IPS-18c (cell line): ENCODE data around the gene ARL15.

Experiments used
- H3K4me3 ChIP-seq: 2 replicates; pipeline ENCODE4 v1.7.0; 2013; ENCODE audit warnings: low read depth, mild to moderate bottlenecking, low read length, moderate library complexity; ENCODE audit not compliant: insufficient read depth
- H3K9me3 ChIP-seq: one replicate; pipeline ENCODE4 v1.6.1; 2013; ENCODE audit warnings: mild to moderate bottlenecking, low read length, moderate library complexity; ENCODE audit not compliant: control insufficient read depth, insufficient read depth

ARL15 gene

GRCh38 chr5:54229041-54229780 is 81.2 kb downstream of the ARL15 start:
- H3K4me3 ChIP-seq: no peak overlapping the region
- H3K9me3 ChIP-seq: no peaks in the 10 kb centered on the region

DNA sequence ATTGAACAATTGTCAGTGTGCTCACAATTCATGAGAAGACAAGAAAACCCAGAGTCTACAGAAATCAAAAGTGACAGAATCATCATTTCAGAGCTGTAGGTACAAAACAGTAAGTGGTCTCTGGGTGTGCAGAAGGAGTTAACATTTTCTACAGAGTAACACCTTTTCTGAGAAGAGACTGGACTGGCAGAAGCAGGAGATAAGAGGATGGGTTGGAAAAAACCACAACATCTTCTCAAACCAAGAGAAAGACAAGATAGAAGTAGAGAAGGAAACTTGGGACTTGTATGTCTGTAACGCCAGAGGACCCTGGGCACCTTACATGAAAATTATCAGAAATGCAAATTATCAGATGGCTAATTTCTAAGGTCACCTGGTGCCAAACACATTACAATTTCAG is 82.6 kb downstream of the ARL15 start:
- Histone ChIP-seq H3K9me3 (no peaks in the 10 kb centered on the region), H3K4me3 (no peak overlapping the region)

- Histone ChIP-seq H3K4me3 (no peak overlapping the region), H3K9me3 (no peaks in the 10 kb centered on the region)
Observed at GRCh38 chr5:54227109-54227508, 83.3 kb downstream of the ARL15 start.

GRCh38 chr5:54226215-54226614 is 84.2 kb downstream of the ARL15 start:
- no peak overlapping the region for H3K4me3 ChIP-seq

GRCh38 chr5:54224103-54224826 is 86.1 kb downstream of the ARL15 start:
- Histone ChIP-seq H3K9me3 (no peaks in the 10 kb centered on the region), H3K4me3 (no peak overlapping the region)

More at GRCh38 chr5:54226215-54226614, 84.2 kb downstream of the ARL15 start:
- no peaks in the 10 kb centered on the region for H3K9me3 ChIP-seq

DNA sequence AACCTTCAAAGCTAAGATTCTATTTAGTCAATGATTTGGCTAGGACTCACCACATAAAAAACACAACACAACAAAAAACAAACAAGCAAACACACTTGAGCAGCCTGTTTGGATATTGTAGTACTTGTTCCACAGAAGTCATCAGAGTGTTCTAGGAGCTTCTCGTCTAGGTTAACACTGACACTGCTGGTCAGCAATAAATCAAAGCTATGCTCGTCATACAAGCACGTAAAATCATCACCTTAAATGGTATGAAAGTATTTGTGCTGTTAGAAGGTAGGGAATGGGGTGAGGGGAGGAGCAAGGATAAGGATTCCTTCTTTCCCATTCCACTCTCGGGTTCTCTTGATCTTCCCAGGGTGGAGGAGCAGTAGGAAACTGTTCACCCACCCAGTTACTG is 88.0 kb downstream of the ARL15 start:
- Histone ChIP-seq H3K9me3 (no peaks in the 10 kb centered on the region), H3K4me3 (no peak overlapping the region)

- Histone ChIP-seq H3K4me3 (no peak overlapping the region), H3K9me3 (no peaks in the 10 kb centered on the region)
Observed at GRCh38 chr5:54221135-54221534, 89.2 kb downstream of the ARL15 start.

GRCh38 chr5:54220230-54221040 is 89.9 kb downstream of the ARL15 start:
- no peak overlapping the region for H3K4me3 ChIP-seq
- H3K9me3 ChIP-seq: no peaks in the 10 kb centered on the region

DNA sequence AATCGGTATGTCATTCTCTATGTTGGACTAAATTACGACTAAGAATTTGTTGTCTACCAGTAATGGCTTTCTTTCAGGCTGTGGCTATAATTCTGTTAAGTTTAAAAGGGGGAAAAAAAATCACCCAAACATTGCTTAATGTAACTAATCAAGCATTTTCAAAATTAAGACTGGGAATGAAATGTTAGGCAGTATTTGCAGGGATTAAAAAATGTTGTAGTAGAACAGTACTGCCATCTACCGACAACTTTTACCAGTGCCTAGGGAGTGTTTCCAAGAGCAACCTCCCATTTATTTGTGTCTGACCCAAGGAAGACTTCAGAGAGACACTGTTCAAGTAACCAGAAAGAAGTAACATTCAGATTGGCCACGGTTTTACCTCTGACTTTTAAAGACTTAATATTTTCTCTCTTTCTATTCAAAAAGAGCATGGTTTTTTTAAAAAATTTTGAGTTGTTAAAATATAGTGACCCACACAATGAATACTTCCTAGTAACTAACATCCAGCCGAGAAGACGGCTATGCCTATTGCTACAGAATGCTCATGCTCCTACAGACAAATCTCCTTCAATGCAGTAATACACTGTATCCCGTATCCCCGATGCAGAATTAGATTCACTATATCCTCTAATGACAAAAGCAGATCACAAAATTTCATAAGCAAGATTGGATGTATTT is 92.4 kb downstream of the ARL15 start:
- Histone ChIP-seq H3K9me3 (no peaks in the 10 kb centered on the region), H3K4me3 (no peak overlapping the region)

GRCh38 chr5:54215233-54215736 is 95.1 kb downstream of the ARL15 start:
- Histone ChIP-seq H3K4me3 (no peak overlapping the region), H3K9me3 (no peaks in the 10 kb centered on the region)

DNA sequence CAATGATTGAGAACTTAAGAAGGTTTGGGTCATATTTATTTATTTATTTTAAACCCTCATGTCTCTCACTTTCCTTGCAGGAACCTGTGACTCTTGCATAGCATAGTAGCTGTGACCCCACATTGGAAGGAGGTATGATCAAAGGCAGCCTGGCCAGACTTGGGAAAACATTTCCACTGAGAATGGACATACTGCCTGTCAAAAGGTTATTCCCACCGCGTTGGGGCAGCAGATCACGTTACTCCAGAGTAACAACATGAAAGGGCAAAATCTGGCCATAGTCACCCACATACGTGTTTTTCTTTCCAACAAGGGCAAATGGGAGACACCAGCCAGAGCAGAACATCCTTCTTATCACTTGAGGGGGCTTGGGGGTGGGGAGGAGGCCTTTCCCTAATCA is 95.7 kb downstream of the ARL15 start:
- Histone ChIP-seq H3K4me3 (no peak overlapping the region), H3K9me3 (no peaks in the 10 kb centered on the region)

- Histone ChIP-seq H3K9me3 (no peaks in the 10 kb centered on the region), H3K4me3 (no peak overlapping the region)
Observed at GRCh38 chr5:54212331-54212730, 98.0 kb downstream of the ARL15 start.

- no peak overlapping the region for H3K4me3 ChIP-seq
- H3K9me3 ChIP-seq: no peaks in the 10 kb centered on the region
Observed at GRCh38 chr5:54211912-54212311, 98.5 kb downstream of the ARL15 start.

- H3K4me3 ChIP-seq: no peak overlapping the region
- H3K9me3 ChIP-seq: no peaks in the 10 kb centered on the region
Observed at GRCh38 chr5:54207566-54207965, 102.8 kb downstream of the ARL15 start.

DNA sequence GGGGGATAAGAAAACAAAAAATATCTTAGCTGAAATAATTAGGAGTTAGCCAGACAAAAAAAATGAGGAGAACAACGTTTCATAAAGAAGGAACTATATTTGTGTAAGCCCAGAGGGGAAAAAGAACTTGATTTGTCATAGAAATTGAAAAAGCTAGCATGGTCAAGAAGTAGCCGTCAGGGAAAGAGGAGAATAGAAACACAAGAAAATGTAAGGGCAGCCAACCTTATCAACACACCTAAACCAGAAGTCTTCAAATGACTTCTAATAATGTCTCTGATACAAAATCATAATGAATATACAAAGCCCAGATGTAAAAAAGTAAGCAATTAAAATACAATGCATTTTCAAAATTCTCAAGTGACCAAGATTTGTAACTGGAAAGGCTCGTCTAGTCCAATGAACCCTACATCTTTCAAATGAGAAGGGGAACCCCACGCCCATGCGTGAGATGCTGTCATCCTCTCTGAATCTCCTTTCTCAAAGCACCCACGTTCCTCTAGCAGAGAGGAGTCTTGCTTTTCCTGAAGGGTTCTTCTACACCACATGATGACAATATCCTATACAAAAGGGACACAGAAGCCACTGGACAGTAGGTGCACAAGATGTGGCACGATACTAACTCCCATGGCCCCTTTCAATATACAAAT is 103.7 kb downstream of the ARL15 start:
- Histone ChIP-seq H3K9me3 (no peaks in the 10 kb centered on the region), H3K4me3 (no peak overlapping the region)

DNA sequence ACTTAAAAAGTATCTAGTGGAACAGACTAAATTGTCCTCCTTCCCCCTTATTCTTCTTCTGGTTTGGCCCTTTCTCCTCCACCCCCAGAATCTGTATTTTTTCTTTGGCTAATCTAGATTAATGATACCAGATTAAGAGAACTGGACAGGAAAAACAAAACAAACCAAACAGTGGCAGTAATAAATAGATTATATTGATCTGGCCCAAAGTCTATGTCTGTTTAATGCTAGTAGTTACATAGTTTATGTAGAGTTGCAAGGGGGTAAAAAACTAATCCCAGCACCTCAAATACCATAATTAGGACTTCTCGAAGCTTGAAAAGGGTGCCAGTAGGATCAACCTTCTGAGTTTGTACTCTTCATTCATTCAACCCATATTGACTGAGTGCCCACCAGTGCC is 104.5 kb downstream of the ARL15 start:
- no peaks in the 10 kb centered on the region for H3K9me3 ChIP-seq
- H3K4me3 ChIP-seq: no peak overlapping the region

- no peak overlapping the region for H3K4me3 ChIP-seq
- H3K9me3 ChIP-seq: no peaks in the 10 kb centered on the region
Observed at GRCh38 chr5:54205453-54205852, 104.9 kb downstream of the ARL15 start.
